ENCODE measurements around the gene ESPNL.

The ESPNL gene

GRCh38 chr2:238097988-238098871 is 1.9 kb upstream of the ESPNL start:
- DNase-seq (ENCODE audit: low read depth) = peak; percentile 19
- no peak overlapping the region for H3K4me3 ChIP-seq (replicated peaks; ENCODE audit: low read depth, low read length)
- no peak for TF ChIP-seq CTCF (IDR thresholded peaks at IDR 0.05; ENCODE audit: low read length, missing control alignments)

- DNase-seq (ENCODE audit: low read depth) = no peak
- H3K4me3 ChIP-seq (replicated peaks; ENCODE audit: low read depth, low read length) = no peak overlapping the region
- no peak for TF ChIP-seq CTCF (IDR thresholded peaks at IDR 0.05; ENCODE audit: low read length, missing control alignments)
Measured at GRCh38 chr2:238098901-238099713, 1.0 kb upstream of the ESPNL start.

- TF ChIP-seq CTCF (IDR thresholded peaks at IDR 0.05; ENCODE audit: low read length, missing control alignments) = no peak
- DNase-seq (ENCODE audit: low read depth) = no peak
- no peak overlapping the region for H3K4me3 ChIP-seq (replicated peaks; ENCODE audit: low read depth, low read length)
Measured at GRCh38 chr2:238099714-238100048, 459 bp upstream of the ESPNL start.

GRCh38 chr2:238100821-238101771 is 956 bp downstream of the ESPNL start:
- no peak for DNase-seq (ENCODE audit: low read depth)
- no peak for TF ChIP-seq CTCF (IDR thresholded peaks at IDR 0.05; ENCODE audit: low read length, missing control alignments)
- H3K4me3 ChIP-seq (replicated peaks; ENCODE audit: low read depth, low read length) = no peak overlapping the region

GRCh38 chr2:238101891-238102841 is 2.0 kb downstream of the ESPNL start:
- TF ChIP-seq CTCF (IDR thresholded peaks at IDR 0.05; ENCODE audit: low read length, missing control alignments) = no peak
- DNase-seq (ENCODE audit: low read depth) = no peak

More at GRCh38 chr2:238101891-238102841, 2.0 kb downstream of the ESPNL start:
- H3K4me3 ChIP-seq (replicated peaks; ENCODE audit: low read depth, low read length) = no peak overlapping the region
